Esophagus muscularis mucosa (tissue), 4 donors: Measurements from ENCODE around the gene RNF183. TPM values are rescaled to one million over a fixed set of nuclear protein-coding genes. Genes with fewer than 3 reads are reported as not detected.

Experiments
- DNase-seq: peaks from one replicate; pipeline ENCODE4 v3.0.0-alpha.2; 2017; ENCODE audit errors: extremely low spot score
- H3K27ac ChIP-seq, 4 donors: fragments of 200-600 bp; sonication (generic); replicated peaks in 1 of 4; 1 replicate in 3 of 4; 2 replicates in 1 of 4; pipeline ENCODE4 v1.5.1; 2016 to 2019; ENCODE audit warnings: mild to moderate bottlenecking in 1 of 4
- H3K27me3 ChIP-seq, 4 donors: fragments of 200-600 bp; sonication (generic); one replicate each; pipeline versions ENCODE4 v1.5.1 to v1.6.0; 2016 to 2019
- H3K36me3 ChIP-seq, 4 donors: fragments of 200-600 bp; sonication (generic); one replicate each; pipeline ENCODE4 v1.5.1; 2016 to 2019
- H3K4me1 ChIP-seq, 4 donors: fragments of 200-600 bp; sonication (generic); one replicate each; pipeline ENCODE4 v1.5.1; 2016 to 2019
- H3K4me3 ChIP-seq, 4 donors: fragments of 200-600 bp; sonication (generic); 1 replicate in 2 of 4; 2 replicates in 2 of 4; pipeline ENCODE4 v1.5.1; 2016 to 2019; ENCODE audit warnings: mild to moderate bottlenecking in 4 of 4, moderate library complexity in 1 of 4
- H3K9me3 ChIP-seq, 4 donors: fragments of 200-600 bp; sonication (generic); 1 replicate in 3 of 4; 2 replicates in 1 of 4; pipeline ENCODE4 v1.5.1; 2016 to 2019
- CTCF ChIP-seq, 3 experiments: fragments of 200-600 bp in 2 of 3; fragments of 450-650 bp in 1 of 3; sonication (generic) in 2 of 3; IDR thresholded peaks; one replicate each; pipeline ENCODE4 v1.5.1; 2017 to 2019; ENCODE audit warnings: antibody characterized with exemption in 3 of 3, mild to moderate bottlenecking in 2 of 3, moderate library complexity in 1 of 3
- EP300 ChIP-seq: sonication (generic); formaldehyde crosslinking; IDR thresholded peaks from one replicate; pipeline ENCODE4 v1.6.1; 2017; ENCODE audit warnings: antibody characterized with exemption
- POLR2A ChIP-seq: fragments of 450-650 bp; IDR thresholded peaks from one replicate; pipeline ENCODE4 v1.6.1; 2017; ENCODE audit warnings: antibody characterized with exemption, moderate library complexity, mild to moderate bottlenecking, low read depth
- POLR2AphosphoS5 ChIP-seq, 2 donors: sonication (generic); formaldehyde crosslinking; IDR thresholded peaks; one replicate each; pipeline ENCODE4 v1.6.1; 2017; ENCODE audit warnings: antibody characterized with exemption in 2 of 2
- WGBS: methylation state at CpG from one replicate; pipeline ENCODE4 v1.1.5; 2018; 5-methylcytosine and 5-hydroxymethylcytosine counted together
- intact Hi-C: fragments of 100-400 bp; cut with DNase I; formaldehyde crosslinking; loops from one replicate; pipeline ENCODE4 v1.15.1; 2023
- total RNA-seq, 4 donors: library from RNA; depleted of rRNA; stranded (reverse); fragments of >200 nt; gene quantifications; one replicate each; pipeline versions ENCODE4 v1.1.0 to v1.2.1, GENCODE V29; 2016

RNF183 gene
- total RNA-seq, 4 donors from 2014 or later = not detected

- TF ChIP-seq CTCF (IDR thresholded peaks at IDR 0.05) = no peak
- peak; percentile 82 to 90 for TF ChIP-seq POLR2AphosphoS5 (IDR thresholded peaks at IDR 0.05)
- no peak for TF ChIP-seq EP300
- DNase-seq = peak; percentile 95
- intact Hi-C loops = loop anchor here (2.0 to 10.0 kb wide), 3 partner anchors 37 to 65 kb away; partner anchors contain the start of genes ALAD, CDC26, HDHD3 and PRPF4
- WGBS = 1% methylated on average over 23 of the region's 46 CpGs
- no peaks in the 10 kb centered on the region for H3K36me3 ChIP-seq
- no peaks in the 10 kb centered on the region for H3K9me3 ChIP-seq
- no peaks in the 10 kb centered on the region for H3K27me3 ChIP-seq
- peaks cover 19 to 31% (median 30%) of the 10 kb centered on the region in 4 donors for H3K4me1 ChIP-seq
- H3K4me3 ChIP-seq = peak within 1 kb of the TSS; percentile 71 to 75 (median 73)
- peak within 1 kb of the TSS; percentile 76 to 88 (median 86) for H3K27ac ChIP-seq
Measured at GRCh38 chr9:113340011-113340699, 37.0 kb upstream of the RNF183 start, which contains the start of gene WDR31. Gene WDR31 (minus strand): TSS chr9:113340275. CDS start chr9:113332022, 8,253 bp downstream.

GRCh38 chr9:113337714-113338113 lies 34.5 kb upstream of the RNF183 start:
- Histone ChIP-seq H3K4me1 (peaks cover 8 to 18% (median 15%) of the 10 kb centered on the region in 4 donors), H3K36me3 (no peaks in the 10 kb centered on the region), H3K27ac (no peak overlapping the region), H3K4me3 (no peak overlapping the region), H3K27me3 (no peaks in the 10 kb centered on the region), H3K9me3 (no peaks in the 10 kb centered on the region)
- no peak for TF ChIP-seq EP300
- no peak for TF ChIP-seq POLR2AphosphoS5 (IDR thresholded peaks at IDR 0.05)
- TF ChIP-seq POLR2A = no peak
- TF ChIP-seq CTCF (IDR thresholded peaks at IDR 0.05) = no peak
- 81% methylated on average over 2 of the region's 2 CpGs for WGBS
- intact Hi-C loops = no loop called here
- no peak for DNase-seq

GRCh38 chr9:113331780-113332179 lies 28.6 kb upstream of the RNF183 start:
- no peak for TF ChIP-seq EP300
- TF ChIP-seq CTCF (IDR thresholded peaks at IDR 0.05) = no peak
- TF ChIP-seq POLR2AphosphoS5 (IDR thresholded peaks at IDR 0.05) = no peak
- no peak for TF ChIP-seq POLR2A
- whole genome bisulfite sequencing = 70% methylated on average over 4 of the region's 4 CpGs
- intact Hi-C loops = no loop called here

GRCh38 chr9:113328045-113328782 lies 25.0 kb upstream of the RNF183 start:
- no peaks in the 10 kb centered on the region for H3K9me3 ChIP-seq
- H3K4me1 ChIP-seq = no peaks in the 10 kb centered on the region
- H3K36me3 ChIP-seq = peaks cover 0 to 28% (median 6%) of the 10 kb centered on the region in 4 donors
- H3K4me3 ChIP-seq = no peak overlapping the region
- intact Hi-C loops = no loop called here
- no peak for TF ChIP-seq POLR2AphosphoS5 (IDR thresholded peaks at IDR 0.05)
- TF ChIP-seq EP300 = no peak
- TF ChIP-seq CTCF (IDR thresholded peaks at IDR 0.05) = no peak
- TF ChIP-seq POLR2A = no peak
- no peak overlapping the region for H3K27ac ChIP-seq
- WGBS = 97% methylated on average over 3 of the region's 3 CpGs
- H3K27me3 ChIP-seq = no peaks in the 10 kb centered on the region
- no peak for DNase-seq

More at GRCh38 chr9:113331780-113332179, 28.6 kb upstream of the RNF183 start:
- no peak for DNase-seq
- Histone ChIP-seq H3K4me3 (no peak overlapping the region), H3K27me3 (no peaks in the 10 kb centered on the region), H3K27ac (no peak overlapping the region), H3K36me3 (peaks cover 0 to 28% (median 6%) of the 10 kb centered on the region in 4 donors), H3K4me1 (no peaks in the 10 kb centered on the region), H3K9me3 (no peaks in the 10 kb centered on the region)
